GM19035 (cell line): ENCODE results near the gene CARMIL1.

Source experiments
- ATAC-seq: cut with Tn5 transposase; IDR thresholded peaks from one replicate; pipeline ENCODE4 v1.9.1; 2021; ENCODE audit not compliant: unreplicated experiment

The CARMIL1 gene

DNA sequence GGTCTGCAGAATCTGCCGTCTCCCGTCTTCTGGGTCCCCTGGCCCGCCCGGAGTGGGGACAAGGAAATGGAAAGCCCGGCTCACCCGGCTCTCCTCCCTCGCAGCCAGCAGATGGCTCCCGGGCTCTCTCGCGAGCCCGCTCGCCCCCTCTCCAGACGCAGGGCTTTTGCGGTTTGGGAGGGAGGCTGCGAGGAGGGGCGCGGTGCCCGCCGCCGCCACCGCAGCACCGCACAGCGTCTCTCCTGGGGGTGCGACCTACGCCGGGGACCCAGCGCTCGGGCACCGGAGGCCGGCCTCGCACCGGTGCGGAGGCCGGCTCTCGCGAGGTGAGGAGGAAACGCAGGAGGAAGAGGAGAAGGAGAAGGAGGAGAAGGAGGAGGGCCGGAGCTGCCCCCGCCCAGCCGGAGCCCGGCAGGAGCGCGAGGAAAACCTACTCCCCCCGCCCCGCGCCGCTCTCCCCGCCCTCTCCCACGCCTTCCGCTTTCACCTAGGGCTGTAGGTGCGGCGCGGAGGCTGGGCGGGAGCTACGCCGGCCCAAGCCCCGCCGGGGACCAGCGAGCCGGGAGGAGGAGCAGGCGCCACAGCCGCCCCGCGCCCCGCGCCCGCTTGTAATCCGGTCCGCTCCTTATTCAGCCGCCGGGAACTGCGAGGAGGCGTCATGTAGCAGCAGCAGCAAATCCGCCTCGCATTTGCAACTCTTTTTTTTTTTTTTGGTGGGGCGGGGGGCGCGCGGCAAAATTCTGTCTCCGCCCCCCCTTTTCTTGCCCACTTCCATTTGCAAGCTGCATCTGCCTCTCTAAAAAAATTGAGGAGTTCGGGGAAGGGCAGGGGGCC lies at the start of gene CARMIL1:
Gene CARMIL1 (plus strand): TSS at position 461 of the 834 bp plus-strand sequence. CDS start 422 bp downstream, outside the sequence.
- ATAC-seq = peak; percentile 79

DNA sequence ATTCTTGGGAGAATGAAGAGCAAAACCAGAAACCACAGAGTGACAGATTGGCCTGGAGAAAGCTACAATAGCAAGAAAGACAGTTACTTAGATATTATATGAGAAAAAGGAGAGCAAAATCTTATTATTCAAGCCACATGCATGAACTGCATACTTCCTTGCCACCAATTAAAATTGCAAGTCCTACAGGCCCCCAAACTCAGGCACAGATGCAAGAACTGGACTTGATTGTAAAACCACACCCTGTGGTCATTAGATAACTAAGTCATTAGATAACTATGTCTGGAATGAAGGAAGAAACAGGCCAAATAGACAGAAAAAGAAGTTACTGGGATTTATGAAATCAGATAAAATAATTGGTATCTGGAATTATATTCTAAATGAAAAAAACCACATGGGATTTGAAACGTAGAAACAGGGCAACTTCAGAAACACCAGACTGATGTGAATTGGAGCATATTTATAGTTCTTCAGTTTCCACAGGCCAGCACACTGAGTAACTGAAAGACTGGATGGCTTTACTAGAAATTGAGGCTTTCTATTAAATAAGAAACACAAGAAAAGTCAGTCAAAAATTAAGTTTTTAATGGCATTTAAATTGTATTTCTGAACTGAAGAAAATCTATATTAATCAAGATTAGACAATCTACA lies 49.4 kb upstream of the CARMIL1 start:
- no peak for ATAC-seq

GRCh38 chr6:25232479-25232878 lies 46.7 kb upstream of the CARMIL1 start:
- no peak for ATAC-seq

DNA sequence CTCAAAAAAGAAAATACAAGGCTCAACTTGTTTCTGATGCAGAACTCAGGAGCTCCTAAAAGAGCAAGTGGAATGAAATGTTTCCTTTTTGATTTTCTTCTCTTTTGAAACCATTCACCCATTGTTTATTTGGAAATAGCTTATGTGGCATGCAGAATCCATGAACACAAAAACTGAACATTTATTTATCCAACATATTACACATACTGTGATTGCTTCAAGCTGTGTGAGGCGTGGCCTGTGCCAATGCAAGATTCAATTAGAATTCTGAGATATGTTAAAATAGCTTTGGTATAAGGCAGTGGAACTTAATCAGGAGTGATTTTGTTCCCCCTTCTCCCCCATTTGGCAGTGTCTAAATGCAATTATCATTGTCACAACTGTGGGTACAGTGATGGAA lies 45.9 kb upstream of the CARMIL1 start:
- ATAC-seq = no peak

DNA sequence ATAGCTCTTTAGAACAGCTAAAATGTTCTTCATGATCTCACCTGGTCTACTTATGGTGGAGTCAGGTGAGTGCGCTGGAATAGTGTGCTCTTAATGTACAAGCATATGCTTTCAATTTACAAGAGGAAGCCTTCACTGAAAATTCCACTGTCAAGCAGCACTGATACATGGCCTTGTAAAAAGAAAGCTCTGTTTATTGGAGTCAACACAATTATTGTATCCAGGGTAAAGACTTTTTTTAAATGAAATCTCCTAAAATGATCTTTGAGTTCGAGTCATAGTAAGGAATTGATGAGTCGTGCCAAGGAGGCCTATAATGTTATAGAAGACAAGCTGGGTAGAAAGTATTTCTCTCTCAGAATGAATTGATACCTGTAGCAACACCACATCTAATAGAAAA lies 41.6 kb upstream of the CARMIL1 start:
- no peak for ATAC-seq

DNA sequence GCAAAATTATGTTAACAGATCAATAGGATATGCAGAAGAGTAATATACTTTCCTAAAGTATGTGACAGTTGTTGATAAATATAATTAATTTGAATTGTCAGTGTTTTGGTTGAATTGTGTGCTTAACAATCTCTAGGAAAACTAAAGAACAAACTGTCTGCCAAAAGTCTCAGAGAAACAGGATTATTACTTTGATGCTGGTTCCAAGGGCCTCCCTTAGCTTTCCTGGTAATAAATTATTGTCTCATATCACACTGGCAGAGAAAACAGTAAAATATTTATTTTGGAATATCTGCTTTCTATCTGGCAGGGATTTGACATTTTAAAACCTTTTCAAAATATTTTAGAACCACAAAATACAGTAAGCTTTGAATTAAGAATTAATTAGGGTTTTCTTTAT lies 40.1 kb upstream of the CARMIL1 start:
- no peak for ATAC-seq

GRCh38 chr6:25239498-25239897 lies 39.7 kb upstream of the CARMIL1 start:
- no peak for ATAC-seq

DNA sequence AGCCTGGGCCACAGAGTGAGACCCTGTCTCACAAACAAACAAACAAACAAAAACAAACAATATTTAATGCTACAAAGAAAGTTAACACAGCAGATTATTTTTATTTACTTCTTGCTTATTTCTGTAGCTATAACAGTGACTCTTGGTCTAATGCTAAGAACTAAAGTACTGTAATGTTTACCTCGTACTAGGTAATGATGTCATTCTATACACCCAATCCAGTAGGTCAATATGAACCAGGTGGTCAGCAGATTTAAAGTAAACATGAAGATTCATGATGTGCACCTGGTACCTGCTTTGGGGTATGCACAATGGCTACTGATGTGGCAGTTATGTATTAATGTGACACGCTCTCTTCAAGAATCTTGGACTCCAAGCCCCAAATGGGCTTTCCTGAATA lies 36.6 kb upstream of the CARMIL1 start:
- ATAC-seq = no peak

DNA sequence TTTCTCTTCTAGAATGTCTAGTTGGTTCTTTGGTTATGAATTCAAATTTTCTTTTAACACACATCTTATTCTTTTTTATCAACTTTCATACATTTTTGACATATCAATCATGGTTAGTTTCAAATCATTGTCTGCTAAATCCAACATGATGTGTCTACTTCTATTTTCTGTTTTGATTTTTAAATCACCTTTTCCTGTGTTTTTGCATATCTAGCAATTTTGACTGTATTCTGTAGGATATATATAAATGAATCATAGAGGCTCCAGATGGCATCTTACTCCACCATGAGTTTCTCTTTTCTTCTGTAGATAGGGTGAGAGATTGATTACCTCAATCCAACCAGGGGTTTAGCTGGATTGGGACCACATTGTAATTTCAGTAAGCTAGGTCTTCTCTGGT lies 34.3 kb upstream of the CARMIL1 start:
- ATAC-seq = no peak

DNA sequence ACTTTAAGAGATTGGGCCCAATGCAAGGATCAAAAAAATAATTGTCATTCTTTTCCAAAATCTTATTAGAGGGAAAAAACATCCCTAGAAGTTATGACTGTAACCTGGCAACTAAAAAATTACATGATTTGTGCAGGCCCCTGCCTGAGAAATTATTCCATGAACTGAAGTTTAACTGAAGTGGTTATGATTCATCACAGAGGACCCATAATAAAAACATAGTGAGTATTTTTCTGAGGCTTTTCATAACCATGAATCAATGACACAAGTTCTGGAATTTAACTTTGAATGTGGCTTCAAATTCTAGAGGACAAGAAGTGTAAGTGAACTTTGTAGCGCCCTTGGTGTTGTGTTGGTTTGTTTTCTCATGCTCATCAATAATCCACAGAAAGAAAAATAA lies 31.1 kb upstream of the CARMIL1 start:
- no peak for ATAC-seq

DNA sequence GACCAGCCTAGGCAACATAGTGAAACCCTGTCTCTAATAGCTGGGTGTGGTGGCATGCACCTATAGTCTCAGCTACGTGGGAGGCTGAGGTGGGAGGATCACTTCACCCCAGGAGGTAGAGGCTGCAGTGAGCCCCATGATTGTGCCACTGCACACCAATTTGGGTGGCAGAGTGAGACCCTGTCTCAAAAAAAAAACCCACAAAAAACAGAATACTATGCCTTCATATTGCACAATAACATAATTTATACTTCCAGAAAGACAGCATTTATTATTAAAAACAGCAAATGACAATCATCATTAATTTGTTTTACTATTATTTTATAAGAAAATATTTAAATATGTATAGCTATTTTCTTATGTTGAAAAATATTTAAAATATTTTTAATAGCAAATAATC lies 30.0 kb upstream of the CARMIL1 start:
- no peak for ATAC-seq

DNA sequence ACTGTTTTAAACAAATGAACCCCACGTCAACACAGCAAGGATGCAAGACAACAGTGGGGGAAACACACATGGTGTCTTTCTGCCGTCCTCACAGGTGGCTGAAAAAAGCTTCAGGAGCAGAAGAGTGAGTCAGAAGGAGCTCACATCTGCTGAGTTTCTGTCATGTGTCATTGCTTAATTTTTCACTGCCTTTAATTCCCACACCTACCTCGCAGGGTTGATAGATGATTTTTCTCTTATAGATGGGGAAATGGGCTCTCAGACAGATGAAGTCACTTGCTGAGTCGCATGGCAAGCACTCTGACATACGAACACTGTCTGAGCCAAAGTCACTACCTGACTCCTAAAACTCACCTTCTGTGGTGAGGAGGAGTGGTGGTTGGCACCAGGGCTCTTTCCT lies 28.3 kb upstream of the CARMIL1 start:
- no peak for ATAC-seq

- no peak for ATAC-seq
Measured at GRCh38 chr6:25251426-25251825, 27.7 kb upstream of the CARMIL1 start.

DNA sequence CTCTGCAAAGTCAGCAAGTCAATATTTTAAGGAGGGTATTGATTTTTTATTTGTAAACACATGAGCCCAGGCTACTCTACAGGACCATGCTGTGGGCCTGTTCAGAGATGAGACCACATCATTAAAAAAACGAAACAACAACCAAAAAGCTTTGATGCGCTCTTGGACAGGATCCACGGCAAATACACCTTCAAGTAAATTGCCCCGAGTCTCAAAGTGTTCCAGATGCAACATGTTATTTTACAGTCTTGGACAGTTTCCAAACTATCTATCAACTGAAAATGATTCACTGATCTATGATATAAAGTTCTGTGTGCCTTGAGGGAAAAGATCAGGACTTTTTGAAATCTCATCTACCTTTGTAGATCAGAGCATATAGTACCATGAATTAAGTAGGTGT lies 25.8 kb upstream of the CARMIL1 start:
- no peak for ATAC-seq

GRCh38 chr6:25254671-25255070 lies 24.5 kb upstream of the CARMIL1 start:
- no peak for ATAC-seq

GRCh38 chr6:25257686-25258348 lies 21.4 kb upstream of the CARMIL1 start:
- ATAC-seq = no peak

GRCh38 chr6:25259756-25260155 lies 19.4 kb upstream of the CARMIL1 start:
- no peak for ATAC-seq

DNA sequence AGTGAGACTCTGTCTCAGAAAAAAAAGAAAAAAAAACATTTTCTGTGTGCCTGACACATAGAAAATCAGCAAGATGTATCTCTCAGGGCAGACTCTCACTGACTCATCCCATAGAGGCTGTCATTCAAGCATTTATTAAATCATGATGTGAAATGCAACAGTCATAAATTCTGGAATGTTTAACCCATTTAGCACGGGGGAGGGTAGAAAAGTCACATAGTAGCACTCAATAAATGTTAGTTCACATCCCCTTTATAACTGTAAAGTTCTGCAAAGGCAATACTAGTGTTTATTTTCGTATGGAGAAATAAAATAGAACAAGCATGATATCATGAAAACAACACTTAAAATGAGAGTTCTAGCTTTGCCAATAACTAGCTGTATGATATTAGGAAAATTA lies 15.5 kb upstream of the CARMIL1 start:
- ATAC-seq = no peak

GRCh38 chr6:25266456-25267100 lies 12.6 kb upstream of the CARMIL1 start:
- no peak for ATAC-seq

DNA sequence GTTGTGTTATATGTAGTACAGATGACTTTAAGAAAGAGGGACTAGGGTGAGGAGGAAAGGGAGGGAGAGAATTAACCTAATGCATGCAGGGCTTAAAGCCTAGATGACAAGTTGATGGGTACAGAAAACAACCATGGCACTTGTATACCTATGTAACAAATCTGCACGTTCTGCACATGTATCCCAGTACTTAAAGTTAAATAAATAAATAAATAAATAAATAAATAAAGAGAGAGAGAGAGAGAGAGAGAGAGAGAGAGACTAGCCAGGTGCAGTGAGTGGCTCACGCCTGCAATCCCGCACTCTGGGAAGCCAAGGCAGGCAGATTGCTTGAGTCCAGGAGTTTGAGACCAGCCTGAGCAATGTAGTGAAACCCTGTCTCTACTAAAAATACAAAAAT lies 11.5 kb upstream of the CARMIL1 start:
- ATAC-seq = no peak

DNA sequence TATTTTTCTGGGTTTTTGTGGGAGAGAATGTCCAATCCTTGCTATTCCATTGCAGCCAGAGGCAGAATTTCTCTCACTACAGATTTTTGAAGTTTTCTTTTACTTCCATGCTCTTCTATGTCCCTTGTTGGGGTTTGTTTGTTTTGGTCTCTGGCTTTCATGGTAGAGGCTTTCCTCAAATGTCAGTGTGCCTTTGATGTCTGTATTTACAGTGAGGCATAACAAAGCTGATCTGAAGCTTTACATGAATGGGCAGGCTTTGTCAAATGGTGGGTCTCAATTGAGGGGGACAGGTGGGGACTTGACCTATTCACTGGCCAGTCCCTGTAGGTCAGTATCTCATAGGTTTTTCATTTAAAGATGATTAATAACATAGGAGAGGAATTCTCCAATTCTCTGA lies 8.6 kb upstream of the CARMIL1 start:
- ATAC-seq = no peak

DNA sequence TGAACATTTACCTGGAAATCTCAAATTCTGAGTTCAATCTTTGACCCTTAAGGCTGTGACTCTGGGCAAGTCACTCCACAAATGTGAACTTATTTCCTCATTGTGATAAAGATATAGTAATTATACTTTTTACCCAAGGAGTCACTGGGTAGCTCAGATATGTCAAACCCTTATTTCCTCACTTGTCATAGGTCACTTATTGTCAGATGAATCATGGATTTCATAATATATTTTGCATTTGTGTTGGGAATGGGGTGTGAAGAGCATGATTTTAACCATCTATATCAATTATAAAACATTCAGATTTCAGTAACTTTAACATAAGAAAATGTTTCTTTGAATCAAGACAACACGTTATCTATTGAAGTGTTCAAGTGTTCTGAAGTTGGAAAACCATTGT lies 3.7 kb upstream of the CARMIL1 start:
- ATAC-seq = no peak
